DMS153 treated with DMSO at 0.1 percent for 48 hours (cell line): ENCODE results near the gene RPS19.
"Not testable (repeated sequence)": the region's sequence is repeated elsewhere in the genome, so short reads cannot be mapped to it uniquely, and the experiment has no call there.

Experiments
- DNase-seq: peaks from one replicate; lab custom pipeline; 2025; ENCODE audit not compliant: unreplicated experiment; lab: John Stamatoyannopoulos, UW

RPS19 gene

GRCh38 chr19:41912899-41913537 is 53.0 kb downstream of the RPS19 start:
- DNase-seq = no peak

GRCh38 chr19:41913538-41914423 is 53.7 kb downstream of the RPS19 start:
- no peak for DNase-seq

GRCh38 chr19:41914424-41914834 is 54.4 kb downstream of the RPS19 start:
- not testable (repeated sequence) for DNase-seq

GRCh38 chr19:41915021-41915775 is 55.1 kb downstream of the RPS19 start:
- DNase-seq = no peak

- DNase-seq = no peak
These were observed 55.8 kb downstream of the RPS19 start for GRCh38 chr19:41915776-41916414.

GRCh38 chr19:41917676-41918075 is 57.6 kb downstream of the RPS19 start:
- no peak for DNase-seq

GRCh38 chr19:41918095-41918494 is 58.0 kb downstream of the RPS19 start:
- DNase-seq = no peak

GRCh38 chr19:41918653-41919244 is 58.7 kb downstream of the RPS19 start:
- DNase-seq = no peak

- DNase-seq = no peak
These were observed 60.1 kb downstream of the RPS19 start for GRCh38 chr19:41919948-41920712.

- no peak for DNase-seq
These were observed 61.0 kb downstream of the RPS19 start for GRCh38 chr19:41920882-41921576.

GRCh38 chr19:41921577-41922576 is 61.8 kb downstream of the RPS19 start:
- DNase-seq = no peak
